Epithelial cell of proximal tubule (primary cell): ENCODE results near the gene CALML3. TPM values are rescaled to one million over a fixed set of nuclear protein-coding genes. Genes with fewer than 3 reads are reported as not detected.

Experiments
- DNase-seq: peaks from one replicate; pipeline ENCODE4 v3.0.0-alpha.2; 2011; ENCODE audit warnings: low read depth
- H3K4me3 ChIP-seq: 2 replicates; pipeline ENCODE4 v1.5.1; 2011; ENCODE audit warnings: low read depth, mild to moderate bottlenecking, low read length
- CTCF ChIP-seq: conservative IDR thresholded peaks from 2 replicates; pipeline ENCODE4 v1.5.1; 2012; ENCODE audit warnings: low read depth, mild to moderate bottlenecking, low read length
- total RNA-seq: library from RNA; depleted of rRNA; stranded (reverse); fragments of >200 nt; gene quantifications from 2 replicates; pipeline ENCODE4 v1.2.3, GENCODE V29; 2015

Gene CALML3
- total RNA-seq, 1 donor from 2014 or later, result not detected

GRCh38 chr10:5512881-5513612 is 11.7 kb upstream of the CALML3 start:
- no peak overlapping the region for H3K4me3 ChIP-seq
- DNase-seq, result no peak
- TF ChIP-seq CTCF, result no peak

DNA sequence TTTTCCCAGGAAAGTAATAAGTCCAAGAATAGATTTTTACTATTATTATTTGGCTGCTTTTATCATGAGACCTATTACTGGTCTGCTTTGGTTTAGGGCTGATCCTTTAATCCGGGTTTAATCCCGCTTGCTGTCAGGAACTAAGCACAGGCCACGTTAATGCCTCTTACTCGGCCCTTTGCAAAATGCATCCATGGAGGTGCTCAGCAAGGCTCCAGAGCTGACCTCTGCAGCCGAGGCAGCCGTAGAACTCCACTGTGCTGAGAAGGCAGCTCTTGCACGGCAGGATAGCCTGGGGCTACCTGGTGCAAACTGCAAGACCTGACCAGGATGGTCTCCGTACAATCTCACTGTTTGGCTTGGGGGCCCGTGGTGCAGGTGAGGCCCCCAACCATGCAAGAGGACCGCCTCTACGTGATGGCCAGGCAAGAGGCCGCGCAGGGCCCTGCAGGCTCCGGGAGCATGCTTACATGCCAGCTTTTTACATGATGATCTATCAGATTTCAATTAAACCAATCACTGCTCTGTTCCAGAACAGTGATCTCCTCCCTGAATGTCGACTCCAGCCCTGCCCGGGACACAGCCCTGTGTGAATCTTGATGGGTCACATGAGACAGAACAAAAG is 10.4 kb upstream of the CALML3 start:
- no peak for TF ChIP-seq CTCF
- DNase-seq, result no peak
- no peak overlapping the region for H3K4me3 ChIP-seq

DNA sequence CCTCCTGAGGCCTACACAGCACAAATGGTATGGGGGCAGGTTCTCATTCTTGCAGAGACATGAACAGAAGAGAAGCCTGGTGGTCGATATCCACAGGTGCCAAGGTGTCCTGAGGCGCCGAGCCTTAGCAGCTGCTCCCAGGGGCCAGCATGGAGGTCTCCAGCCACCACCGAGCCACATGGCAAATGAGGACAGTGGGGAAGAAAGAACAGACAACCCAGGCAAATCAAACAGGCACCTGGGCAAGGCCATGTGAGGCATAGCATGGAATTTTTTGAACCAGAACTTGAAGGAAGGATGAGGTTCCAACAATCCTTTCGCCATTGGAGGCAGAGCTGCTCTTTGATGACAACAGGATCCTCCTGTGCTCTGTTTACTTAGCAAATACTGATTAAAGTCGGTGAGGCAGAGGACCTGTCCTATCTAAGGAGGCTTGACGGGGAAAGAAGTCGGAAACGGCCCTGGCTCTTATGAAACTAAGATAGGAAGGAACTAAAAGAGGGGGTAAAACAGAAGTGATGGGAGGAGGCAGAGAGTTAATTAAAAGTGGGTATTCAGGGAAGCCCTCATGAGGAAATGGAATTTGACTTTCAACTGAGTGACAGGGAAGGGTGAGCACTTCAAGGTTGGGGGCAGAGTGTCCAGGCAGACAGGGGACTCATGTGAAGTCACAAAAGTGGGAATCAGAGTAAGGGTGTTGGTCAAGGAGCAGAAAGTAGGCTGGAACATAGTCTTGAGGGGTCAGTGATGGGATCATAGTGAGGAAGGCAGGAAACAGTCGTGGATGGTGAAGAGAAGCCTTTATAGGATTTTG is 8.6 kb upstream of the CALML3 start:
- H3K4me3 ChIP-seq, result no peak overlapping the region
- DNase-seq, result no peak
- TF ChIP-seq CTCF, result no peak

DNA sequence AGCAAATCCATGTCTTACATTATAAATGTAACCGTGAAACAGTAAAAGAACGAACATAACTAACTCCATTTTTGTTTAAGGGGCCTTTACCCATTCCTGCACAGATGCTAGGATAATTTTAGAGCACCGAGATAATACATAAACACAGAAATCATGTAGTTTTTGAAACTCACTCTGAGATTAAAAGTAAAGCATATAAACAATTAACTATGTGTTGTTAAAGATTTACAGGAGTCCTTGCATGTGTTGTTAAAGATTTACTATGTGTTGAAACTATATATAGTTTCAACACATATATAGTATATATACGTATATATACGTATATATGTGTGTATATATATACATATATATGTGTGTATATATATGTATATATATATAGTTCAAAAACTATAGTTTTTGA is 7.2 kb upstream of the CALML3 start:
- no peak for TF ChIP-seq CTCF
- no peak for DNase-seq

DNA sequence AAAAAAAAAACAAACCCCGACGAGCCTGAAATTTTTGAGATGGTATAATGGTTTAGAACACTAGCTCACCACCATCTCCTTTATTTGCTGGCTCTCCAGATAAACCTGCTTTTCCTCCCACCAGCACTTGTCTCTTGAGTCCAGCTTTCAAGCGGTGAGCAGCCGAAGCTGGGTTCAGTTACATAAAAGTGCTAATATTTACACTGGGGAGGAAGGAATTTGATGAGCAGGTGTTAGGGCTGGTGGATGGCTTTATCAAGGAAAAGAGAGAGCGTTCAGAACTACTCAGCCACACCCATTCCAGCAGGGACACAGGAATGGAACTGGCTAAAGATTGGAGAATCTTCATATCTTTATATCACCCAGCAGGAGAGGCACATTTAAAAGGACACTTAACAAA is 6.6 kb upstream of the CALML3 start:
- TF ChIP-seq CTCF, result no peak
- H3K4me3 ChIP-seq, result no peak overlapping the region
- no peak for DNase-seq

More for the DNA sequence above, 7.2 kb upstream of the CALML3 start:
- H3K4me3 ChIP-seq, result no peak overlapping the region

DNA sequence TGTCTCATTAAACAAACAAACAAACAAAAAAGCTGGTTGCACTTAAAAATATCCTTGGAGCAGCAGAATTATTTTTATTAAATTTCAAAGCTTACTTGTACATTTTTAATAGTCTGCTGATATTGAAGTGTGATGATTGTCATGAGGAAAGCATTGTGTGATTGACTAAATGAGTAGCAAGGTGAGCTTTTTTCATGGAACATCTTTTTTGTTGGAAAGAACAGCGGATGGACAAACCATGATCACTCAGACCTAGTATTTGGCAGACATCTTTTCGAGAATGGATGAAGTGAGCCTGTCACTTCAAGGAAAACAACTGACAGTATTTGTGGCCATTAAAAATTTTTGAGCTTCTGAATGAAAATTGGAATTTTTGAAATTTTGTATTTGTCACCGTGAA is 5.7 kb upstream of the CALML3 start:
- TF ChIP-seq CTCF, result no peak

More for the DNA sequence above, 5.7 kb upstream of the CALML3 start:
- no peak overlapping the region for H3K4me3 ChIP-seq
- no peak for DNase-seq
